Breast epithelium (tissue), 4 donors: ENCODE measurements around the gene COX8C. TPM values are rescaled to one million over a fixed set of nuclear protein-coding genes. Genes with fewer than 3 reads are reported as not detected.
"Not testable (repeated sequence)": the region's sequence is repeated elsewhere in the genome, so short reads cannot be mapped to it uniquely, and the experiment has no call there.

Experiments used
- DNase-seq, 2 donors: peaks; one replicate each; pipeline ENCODE4 v3.0.0-alpha.2; 2019; ENCODE audit warnings: low spot score in 2 of 2
- H3K27ac ChIP-seq, 2 donors: fragments of 200-600 bp; sonication (generic) in 1 of 2; one replicate each; pipeline ENCODE4 v1.5.1; 2016 to 2019; ENCODE audit warnings: mild to moderate bottlenecking in 1 of 2
- H3K27me3 ChIP-seq, 2 donors: fragments of 200-600 bp; sonication (generic) in 1 of 2; one replicate each; pipeline versions ENCODE4 v1.5.1 to v1.6.0; 2017 to 2019; ENCODE audit warnings: control low read depth in 1 of 2, mild to moderate bottlenecking in 1 of 2
- H3K36me3 ChIP-seq: fragments of 200-600 bp; one replicate; pipeline ENCODE4 v1.5.1; 2019
- H3K4me1 ChIP-seq, 2 donors: fragments of 200-600 bp; sonication (generic); one replicate each; pipeline ENCODE4 v1.5.1; 2016 to 2019; ENCODE audit warnings: control low read depth in 1 of 2
- H3K4me3 ChIP-seq, 3 donors: fragments of 200-600 bp; sonication (generic); 1 replicate in 2 of 3; 2 replicates in 1 of 3; pipeline ENCODE4 v1.5.1; 2016 to 2019; ENCODE audit warnings: mild to moderate bottlenecking in 3 of 3, moderate library complexity in 2 of 3
- H3K9me3 ChIP-seq, 2 donors: fragments of 200-600 bp; sonication (generic) in 1 of 2; one replicate each; pipeline ENCODE4 v1.5.1; 2016 to 2019; ENCODE audit warnings: control low read depth in 1 of 2
- CTCF ChIP-seq, 3 donors: fragments of 450-650 bp; IDR thresholded peaks; one replicate each; pipeline ENCODE4 v1.5.1; 2016 to 2017; ENCODE audit warnings: antibody characterized with exemption in 3 of 3, mild to moderate bottlenecking in 3 of 3, moderate library complexity in 3 of 3
- POLR2A ChIP-seq: fragments of 450-650 bp; IDR thresholded peaks from one replicate; pipeline ENCODE4 v1.6.1; 2016; ENCODE audit warnings: antibody characterized with exemption, mild to moderate bottlenecking, moderate library complexity
- POLR2AphosphoS5 ChIP-seq, 3 donors: sonication (generic); formaldehyde crosslinking; IDR thresholded peaks; one replicate each; pipeline ENCODE4 v1.6.1; 2017; ENCODE audit warnings: antibody characterized with exemption in 3 of 3
- intact Hi-C: fragments of 100-400 bp; cut with DNase I; formaldehyde crosslinking; loops from one replicate; pipeline ENCODE4 v1.15.1; 2023; ENCODE audit warnings: low total_unique reads
- total RNA-seq, 3 donors: library from RNA; depleted of rRNA; stranded (reverse); fragments of >200 nt; gene quantifications; one replicate each; pipeline ENCODE4 v1.1.0, GENCODE V29; 2016

Gene COX8C
- total RNA-seq, 3 donors from 2014 or later: not detected

GRCh38 chr14:93369713-93370266 is 22.8 kb downstream of the COX8C start:
- no peak overlapping the region for H3K27ac ChIP-seq
- no peak for DNase-seq

GRCh38 chr14:93375673-93376156 is 28.7 kb downstream of the COX8C start:
- no peaks in the 10 kb centered on the region for H3K4me1 ChIP-seq
- H3K27ac ChIP-seq: no peak overlapping the region
- TF ChIP-seq CTCF (IDR thresholded peaks at IDR 0.05) (no peak), POLR2A (no peak), POLR2AphosphoS5 (IDR thresholded peaks at IDR 0.05) (no peak)
- no peaks in the 10 kb centered on the region for H3K27me3 ChIP-seq
- intact Hi-C loops: no loop called here
- no peaks in the 10 kb centered on the region for H3K36me3 ChIP-seq
- DNase-seq: no peak
- H3K4me3 ChIP-seq: no peak overlapping the region
- H3K9me3 ChIP-seq: peaks cover 0 to 13% of the 10 kb centered on the region in 2 donors

More at GRCh38 chr14:93369713-93370266, 22.8 kb downstream of the COX8C start:
- Histone ChIP-seq H3K36me3 (no peaks in the 10 kb centered on the region), H3K4me3 (no peak overlapping the region), H3K9me3 (peaks cover 0 to 13% of the 10 kb centered on the region in 2 donors), H3K4me1 (no peaks in the 10 kb centered on the region), H3K27me3 (no peaks in the 10 kb centered on the region)
- TF ChIP-seq POLR2A (no peak), CTCF (IDR thresholded peaks at IDR 0.05) (no peak), POLR2AphosphoS5 (IDR thresholded peaks at IDR 0.05) (no peak)
- intact Hi-C loops: no loop called here

- Histone ChIP-seq H3K4me3 (no peak overlapping the region), H3K4me1 (no peaks in the 10 kb centered on the region), H3K27ac (no peak overlapping the region), H3K27me3 (no peaks in the 10 kb centered on the region), H3K36me3 (no peaks in the 10 kb centered on the region), H3K9me3 (no peaks in the 10 kb centered on the region)
- DNase-seq: no peak
- TF ChIP-seq CTCF (IDR thresholded peaks at IDR 0.05) (no peak), POLR2AphosphoS5 (IDR thresholded peaks at IDR 0.05) (no peak), POLR2A (no peak)
- intact Hi-C loops: no loop called here
Measured at GRCh38 chr14:93379831-93380230, 32.8 kb downstream of the COX8C start.

GRCh38 chr14:93381644-93382043 is 34.7 kb downstream of the COX8C start:
- Histone ChIP-seq H3K27ac (no peak overlapping the region), H3K27me3 (no peaks in the 10 kb centered on the region), H3K4me3 (no peak overlapping the region), H3K36me3 (no peaks in the 10 kb centered on the region), H3K9me3 (no peaks in the 10 kb centered on the region), H3K4me1 (no peaks in the 10 kb centered on the region)
- DNase-seq: no peak
- TF ChIP-seq POLR2A (no peak), POLR2AphosphoS5 (IDR thresholded peaks at IDR 0.05) (no peak), CTCF (IDR thresholded peaks at IDR 0.05) (no peak)
- intact Hi-C loops: no loop called here

GRCh38 chr14:93384256-93384655 is 37.3 kb downstream of the COX8C start:
- H3K4me1 ChIP-seq, H3K27me3 ChIP-seq, H3K36me3 ChIP-seq, H3K4me3 ChIP-seq, H3K9me3 ChIP-seq, intact Hi-C loops, DNase-seq, H3K27ac ChIP-seq: not testable (repeated sequence)

GRCh38 chr14:93395231-93395630 is 48.2 kb downstream of the COX8C start:
- peaks cover 0 to 18% of the 10 kb centered on the region in 2 donors for H3K9me3 ChIP-seq
- no peak overlapping the region for H3K4me3 ChIP-seq
- H3K4me1 ChIP-seq: no peaks in the 10 kb centered on the region
- H3K27ac ChIP-seq: no peak overlapping the region
- H3K36me3 ChIP-seq: no peaks in the 10 kb centered on the region
- DNase-seq: no peak
- TF ChIP-seq POLR2A: no peak
- no peak for TF ChIP-seq POLR2AphosphoS5 (IDR thresholded peaks at IDR 0.05)
- no peak for TF ChIP-seq CTCF (IDR thresholded peaks at IDR 0.05)
- no peaks in the 10 kb centered on the region for H3K27me3 ChIP-seq
- intact Hi-C loops: no loop called here
